HG02884 (cell line): Measurements from ENCODE around the gene NDUFS4.
A peak's percentile ranks its signal among the peaks of the same experiment; 100 is the strongest.
"Not testable (repeated sequence)": the region's sequence is repeated elsewhere in the genome, so short reads cannot be mapped to it uniquely, and the experiment has no call there.

Source experiments
- ATAC-seq: cut with Tn5 transposase; IDR thresholded peaks from one replicate; pipeline ENCODE4 v1.9.1; 2021; ENCODE audit warnings: mild to moderate bottlenecking, moderate library complexity; ENCODE audit not compliant: unreplicated experiment

NDUFS4 gene

DNA sequence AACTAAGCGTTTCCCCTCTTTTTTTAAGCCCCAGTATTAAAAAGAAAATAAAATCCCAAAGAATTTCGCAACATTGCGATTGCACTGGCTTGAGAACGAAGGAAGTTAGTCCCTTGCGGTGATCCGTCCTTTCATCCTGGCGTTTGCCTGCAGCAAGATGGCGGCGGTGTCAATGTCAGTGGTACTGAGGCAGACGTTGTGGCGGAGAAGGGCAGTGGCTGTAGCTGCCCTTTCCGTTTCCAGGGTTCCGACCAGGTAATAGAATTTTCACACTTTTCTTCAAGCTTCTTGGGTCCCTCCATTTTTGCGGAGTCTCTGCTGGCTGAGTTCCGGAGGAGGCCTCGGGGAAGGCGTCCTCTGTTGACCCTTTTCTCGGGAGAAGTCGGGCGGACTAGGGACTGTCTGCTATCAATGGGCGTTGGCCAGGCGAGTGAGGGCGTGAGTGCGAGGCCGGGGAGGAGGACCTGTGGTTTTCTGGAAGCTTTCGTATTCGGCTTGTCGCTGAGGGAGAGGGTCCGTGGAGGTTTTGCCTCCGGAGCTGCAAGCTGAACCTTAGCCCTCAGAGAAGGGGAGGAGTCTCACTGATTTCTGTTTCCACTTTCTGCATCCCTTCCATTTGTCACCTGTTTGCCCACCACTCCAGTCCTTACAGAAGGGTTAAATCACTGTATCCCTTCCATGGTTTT lies at the start of gene NDUFS4:
Gene NDUFS4 (plus strand): TSS at position 134 of the 686 bp plus-strand sequence. CDS start 24 bp downstream, at position 158.
- peak; percentile 90 for ATAC-seq

DNA sequence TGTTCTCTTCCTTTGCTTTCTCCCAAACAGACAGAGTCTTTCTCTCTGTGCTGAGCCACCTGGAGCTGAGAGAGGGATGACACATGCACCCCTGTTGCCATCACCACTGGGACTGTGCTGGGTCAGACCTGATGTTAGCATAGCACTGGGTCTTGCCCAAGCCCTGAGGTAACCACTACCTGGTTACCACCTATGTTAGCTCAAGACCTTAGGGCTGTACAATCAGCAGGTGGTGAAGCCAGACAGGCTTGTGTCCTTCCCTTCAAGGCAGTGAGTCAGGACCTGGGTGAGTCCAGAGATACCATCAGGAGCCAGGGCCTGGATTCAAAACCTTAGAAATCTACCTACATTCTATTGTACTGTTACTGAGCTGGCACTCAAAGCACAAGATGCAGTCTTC lies 47.9 kb upstream of the NDUFS4 start:
- no peak for ATAC-seq

- ATAC-seq, result no peak
Observed at GRCh38 chr5:53515988-53516387, 44.5 kb upstream of the NDUFS4 start.

- ATAC-seq, result no peak
Observed at GRCh38 chr5:53520813-53521212, 39.6 kb upstream of the NDUFS4 start.

- no peak for ATAC-seq
Observed at GRCh38 chr5:53537711-53538110, 22.7 kb upstream of the NDUFS4 start.

- ATAC-seq, result not testable (repeated sequence)
Observed at GRCh38 chr5:53540739-53541138, 19.7 kb upstream of the NDUFS4 start.

- ATAC-seq, result no peak
Observed at GRCh38 chr5:53541859-53542258, 18.6 kb upstream of the NDUFS4 start.

GRCh38 chr5:53542926-53543325 lies 17.5 kb upstream of the NDUFS4 start:
- no peak for ATAC-seq

GRCh38 chr5:53543401-53543800 lies 17.0 kb upstream of the NDUFS4 start:
- ATAC-seq, result no peak

DNA sequence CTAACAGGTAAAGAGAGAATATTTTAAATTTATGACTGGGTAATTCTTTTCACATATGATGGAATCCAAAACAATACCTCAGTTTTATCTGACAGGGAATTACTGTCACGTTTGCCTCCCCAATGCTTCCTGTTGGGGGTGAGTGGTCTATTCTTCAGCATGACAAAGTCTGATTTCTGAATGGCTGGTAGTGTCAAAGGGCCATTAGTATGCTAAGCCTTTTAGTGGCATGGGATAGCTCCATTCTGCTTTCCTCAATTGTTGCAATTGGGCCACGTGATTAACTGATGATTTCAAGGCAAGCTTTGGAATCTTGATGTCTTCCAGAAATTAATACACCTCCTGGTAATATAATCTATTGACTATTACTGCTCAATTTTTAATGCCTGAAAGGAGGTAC lies 14.7 kb upstream of the NDUFS4 start:
- ATAC-seq, result no peak

- no peak for ATAC-seq
Observed at GRCh38 chr5:53547226-53547625, 13.2 kb upstream of the NDUFS4 start.

- ATAC-seq, result not testable (repeated sequence)
Observed at GRCh38 chr5:53548501-53548900, 11.9 kb upstream of the NDUFS4 start.

DNA sequence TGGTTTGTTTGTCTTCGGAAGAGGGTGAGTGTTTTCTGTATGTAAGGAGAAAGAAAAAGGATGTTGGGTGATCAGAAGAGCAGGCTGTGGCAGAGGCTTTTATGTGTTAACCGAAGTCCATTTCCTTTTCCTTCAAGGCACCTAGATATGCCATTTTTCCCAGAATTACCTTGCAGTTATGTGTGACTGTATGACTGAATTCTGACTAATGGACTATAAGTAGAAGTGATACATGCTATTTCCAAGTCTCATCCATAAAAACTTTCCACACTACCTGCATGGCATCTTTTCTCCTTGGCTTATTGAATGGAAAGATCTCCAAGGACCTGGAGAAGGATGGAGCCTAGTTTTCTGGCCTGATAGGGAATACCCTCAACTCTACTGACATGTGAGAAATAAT lies 10.6 kb upstream of the NDUFS4 start:
- ATAC-seq, result no peak

GRCh38 chr5:53552561-53552960 lies 7.9 kb upstream of the NDUFS4 start:
- ATAC-seq, result no peak

DNA sequence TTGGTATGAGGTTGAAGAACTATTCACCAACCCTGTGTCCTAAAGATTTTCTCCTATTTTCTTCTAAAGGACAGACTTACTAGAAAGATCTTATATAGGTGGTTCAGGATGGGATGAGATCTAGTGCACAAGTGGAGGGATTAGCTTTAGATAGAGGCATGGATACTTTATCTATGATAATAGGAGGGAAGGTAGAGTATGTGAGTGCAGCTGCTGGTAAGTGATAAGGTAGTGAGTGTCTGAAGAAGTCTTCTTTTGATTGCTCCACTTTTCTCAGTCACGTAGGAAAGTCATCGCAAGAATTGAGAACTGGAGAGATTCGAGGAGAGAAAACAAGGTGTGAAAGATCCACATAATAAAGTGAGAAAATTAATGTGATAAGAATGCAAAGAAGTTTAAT lies 6.0 kb upstream of the NDUFS4 start:
- no peak for ATAC-seq

GRCh38 chr5:53555160-53555559 lies 5.3 kb upstream of the NDUFS4 start:
- ATAC-seq, result no peak

DNA sequence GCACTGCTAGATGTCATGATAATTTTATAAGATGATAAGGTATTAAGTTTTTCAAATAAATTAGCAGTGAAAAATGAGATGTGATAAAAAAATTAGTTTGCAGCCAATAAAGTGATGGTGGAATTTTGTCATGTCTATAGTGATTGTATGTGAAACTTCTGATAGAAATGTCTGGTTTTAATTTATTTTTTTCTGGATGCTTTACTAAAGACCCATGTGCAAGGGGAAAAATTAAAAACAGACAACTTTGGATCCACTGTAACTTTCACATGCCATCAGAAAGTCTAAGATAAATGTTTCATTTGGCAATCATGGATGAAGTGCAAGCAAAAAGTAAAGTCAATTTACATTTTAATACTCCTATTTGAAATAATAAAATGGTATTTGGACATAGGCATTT lies 4.4 kb upstream of the NDUFS4 start:
- ATAC-seq, result no peak

DNA sequence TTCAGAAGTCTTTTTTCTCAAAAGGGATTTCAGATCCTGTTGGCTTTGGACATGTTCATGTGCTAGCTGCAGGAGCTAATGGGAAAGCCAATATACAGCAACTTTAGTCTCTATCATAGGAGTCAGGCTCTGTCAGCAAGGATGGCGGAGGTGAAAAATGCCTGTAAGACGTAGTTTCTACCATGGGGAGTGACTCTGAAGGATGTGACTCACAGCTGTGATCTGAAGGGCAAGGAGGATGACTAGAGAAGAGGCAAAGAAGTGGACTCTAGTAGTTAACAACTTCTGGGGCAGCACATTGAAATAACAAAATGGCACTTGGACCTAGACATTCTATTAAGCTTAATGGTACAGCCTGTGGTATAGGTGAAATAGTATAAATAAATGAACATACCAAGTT lies 3.1 kb upstream of the NDUFS4 start:
- no peak for ATAC-seq

DNA sequence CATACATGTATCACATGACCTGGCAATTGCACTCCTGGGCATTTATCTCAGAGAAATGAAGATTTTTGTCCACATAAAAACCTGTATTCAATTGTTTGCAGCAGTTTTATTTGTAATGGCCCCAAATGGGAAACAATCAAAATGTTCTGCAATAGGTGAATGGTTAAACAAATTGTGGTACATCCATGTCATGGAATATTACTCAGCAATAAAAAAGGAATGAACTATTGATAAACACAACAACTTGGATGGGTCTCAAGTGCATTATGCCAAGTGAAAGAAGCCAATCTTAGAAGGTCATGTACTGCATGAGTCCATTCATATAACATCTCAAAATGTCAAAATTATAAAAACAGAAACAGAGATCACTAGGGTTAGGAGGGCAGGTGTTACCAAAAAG lies 1.5 kb upstream of the NDUFS4 start:
- no peak for ATAC-seq

DNA sequence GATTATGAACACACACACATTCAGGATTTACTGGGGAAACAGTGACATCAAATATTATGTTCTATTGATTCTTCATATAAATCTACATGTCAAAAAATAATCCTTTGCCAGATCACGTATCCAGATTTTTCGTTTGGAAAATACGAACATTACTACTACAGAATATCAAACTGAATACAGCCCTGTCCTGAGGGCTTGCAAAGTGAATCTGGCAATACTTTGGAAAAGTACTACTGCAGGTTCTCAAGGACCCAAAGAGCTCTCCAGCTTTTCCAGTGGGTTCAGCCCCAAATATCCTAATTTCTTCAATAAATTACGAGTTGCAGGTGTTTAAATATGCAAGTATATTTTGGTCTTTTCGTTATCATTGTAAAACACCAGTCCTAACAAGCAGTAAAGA lies 411 bp upstream of the NDUFS4 start:
- ATAC-seq, result peak; percentile 5

DNA sequence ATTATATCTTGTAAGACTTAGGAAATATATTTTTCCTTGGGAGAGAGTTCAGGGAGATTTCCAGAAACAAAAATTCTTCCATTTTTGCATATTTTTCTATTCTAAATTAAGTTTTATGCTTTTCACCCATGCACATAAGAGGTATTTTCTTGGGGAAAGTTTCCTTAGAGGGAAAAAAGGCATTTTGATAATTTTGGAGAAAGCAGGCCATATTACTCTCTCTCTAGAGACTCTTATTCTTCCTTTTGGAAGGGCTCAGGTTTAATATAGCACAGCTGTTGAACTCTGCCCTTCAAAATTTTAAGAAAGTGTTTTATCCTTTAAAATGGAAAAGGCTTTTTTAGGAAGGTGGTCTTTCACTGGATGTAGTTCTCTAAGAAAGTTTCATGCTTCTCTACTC lies 8.0 kb downstream of the NDUFS4 start:
- ATAC-seq, result no peak

- no peak for ATAC-seq
Observed at GRCh38 chr5:53568871-53569270, 8.4 kb downstream of the NDUFS4 start.

- no peak for ATAC-seq
Observed at GRCh38 chr5:53569453-53569852, 9.0 kb downstream of the NDUFS4 start.
